ENCODE results near the gene BAIAP2L1.
A peak's percentile ranks its signal among the peaks of the same experiment; 100 is the strongest.

Gene BAIAP2L1

GRCh38 chr7:98257701-98258100 is 143.2 kb downstream of the BAIAP2L1 start:
- DNase-seq: no peak

GRCh38 chr7:98256431-98256830 is 144.5 kb downstream of the BAIAP2L1 start:
- DNase-seq: no peak

GRCh38 chr7:98254951-98255610 is 145.8 kb downstream of the BAIAP2L1 start:
- no peak for DNase-seq

GRCh38 chr7:98254516-98254915 is 146.4 kb downstream of the BAIAP2L1 start:
- DNase-seq: no peak

- DNase-seq: no peak
These were observed 148.3 kb downstream of the BAIAP2L1 start for GRCh38 chr7:98252425-98253054.

- DNase-seq: peak; percentile 96
These were observed 149.1 kb downstream of the BAIAP2L1 start, which contains the start of gene TECPR1 for GRCh38 chr7:98251601-98252424. TSS of gene TECPR1 (minus strand) at chr7:98252232. CDS start at chr7:98246146, 6,086 bp downstream.

GRCh38 chr7:98251231-98251600 is 149.7 kb downstream of the BAIAP2L1 start:
- DNase-seq: no peak

GRCh38 chr7:98250789-98251188 is 150.1 kb downstream of the BAIAP2L1 start:
- no peak for DNase-seq

GRCh38 chr7:98249106-98249505 is 151.8 kb downstream of the BAIAP2L1 start:
- no peak for DNase-seq

GRCh38 chr7:98248156-98248555 is 152.7 kb downstream of the BAIAP2L1 start:
- no peak for DNase-seq

- no peak for DNase-seq
These were observed 156.0 kb downstream of the BAIAP2L1 start for GRCh38 chr7:98244871-98245270.

GRCh38 chr7:98242934-98243333 is 158.0 kb downstream of the BAIAP2L1 start:
- DNase-seq: no peak

GRCh38 chr7:98242342-98242741 is 158.5 kb downstream of the BAIAP2L1 start:
- no peak for DNase-seq

- no peak for DNase-seq
These were observed 159.1 kb downstream of the BAIAP2L1 start for GRCh38 chr7:98241674-98242241.
